ENCODE results near the gene SMARCD2. TPM values are rescaled to one million over a fixed set of nuclear protein-coding genes. Genes with fewer than 3 reads are reported as not detected.
"Not testable (repeated sequence)": the region's sequence is repeated elsewhere in the genome, so short reads cannot be mapped to it uniquely, and the experiment has no call there.

The SMARCD2 gene
- polyA plus RNA-seq (2012; ENCODE audit: missing spikeins): 47.5 TPM

- TF ChIP-seq POLR2AphosphoS5 (IDR thresholded peaks at IDR 0.05; ENCODE audit: low read depth, low read length): peak; percentile 62
- peak; percentile 87; the same call in 1 of the 2 replicates for TF ChIP-seq POLR2A (IDR thresholded peaks at IDR 0.05; ENCODE audit: low read depth, low read length)
- TF ChIP-seq TAF1 (IDR thresholded peaks at IDR 0.05; ENCODE audit: borderline replicate concordance, low read depth, low read length): peak; percentile 80
- FAIRE-seq (peak; percentile 94), DNase-seq (ENCODE audit: insufficient read length) (peak; percentile 89)
Measured at GRCh38 chr17:63842540-63843386, at the start of gene SMARCD2. SMARCD2 (minus strand) TSS chr17:63842685; CDS start chr17:63842674, 11 bp downstream.

GRCh38 chr17:63889026-63889848, 46.8 kb upstream of the SMARCD2 start:
- not testable (repeated sequence) for FAIRE-seq

GRCh38 chr17:63885119-63885518, 42.6 kb upstream of the SMARCD2 start:
- not testable (repeated sequence) for FAIRE-seq; DNase-seq (ENCODE audit: insufficient read length)

More at GRCh38 chr17:63889026-63889848, 46.8 kb upstream of the SMARCD2 start:
- DNase-seq (ENCODE audit: insufficient read length): not testable (repeated sequence)

- not testable (repeated sequence) for FAIRE-seq; DNase-seq (ENCODE audit: insufficient read length)
Measured at GRCh38 chr17:63882626-63883126, 40.2 kb upstream of the SMARCD2 start.

GRCh38 chr17:63881935-63882601, 39.6 kb upstream of the SMARCD2 start, which contains the start of gene GH2:
GH2 (minus strand) TSS chr17:63881944; CDS start chr17:63881801, 143 bp downstream.
- peak; percentile 72 for DNase-seq (ENCODE audit: insufficient read length)
- TF ChIP-seq POLR2A (IDR thresholded peaks at IDR 0.05; ENCODE audit: low read depth, low read length) (no peak), POLR2AphosphoS5 (IDR thresholded peaks at IDR 0.05; ENCODE audit: low read depth, low read length) (no peak), TAF1 (IDR thresholded peaks at IDR 0.05; ENCODE audit: borderline replicate concordance, low read depth, low read length) (no peak)
- FAIRE-seq: no peak

GRCh38 chr17:63881337-63881736, 38.9 kb upstream of the SMARCD2 start:
- FAIRE-seq; DNase-seq (ENCODE audit: insufficient read length): not testable (repeated sequence)

GRCh38 chr17:63880706-63881105, 38.2 kb upstream of the SMARCD2 start:
- no peak for FAIRE-seq
- no peak for DNase-seq (ENCODE audit: insufficient read length)
- TF ChIP-seq TAF1 (IDR thresholded peaks at IDR 0.05; ENCODE audit: borderline replicate concordance, low read depth, low read length): no peak
- TF ChIP-seq POLR2A (IDR thresholded peaks at IDR 0.05; ENCODE audit: low read depth, low read length): no peak
- no peak for TF ChIP-seq POLR2AphosphoS5 (IDR thresholded peaks at IDR 0.05; ENCODE audit: low read depth, low read length)

- DNase-seq (ENCODE audit: insufficient read length); FAIRE-seq: not testable (repeated sequence)
Measured at GRCh38 chr17:63878413-63878812, 35.9 kb upstream of the SMARCD2 start.

- FAIRE-seq; DNase-seq (ENCODE audit: insufficient read length): not testable (repeated sequence)
Measured at GRCh38 chr17:63874693-63875092, 32.2 kb upstream of the SMARCD2 start.

GRCh38 chr17:63874061-63874626, 31.7 kb upstream of the SMARCD2 start:
- DNase-seq (ENCODE audit: insufficient read length); FAIRE-seq: not testable (repeated sequence)

GRCh38 chr17:63873577-63873976, 31.1 kb upstream of the SMARCD2 start, which contains the start of gene CSH2:
CSH2 (minus strand) TSS chr17:63873677; CDS start chr17:63873614, 63 bp downstream.
- not testable (repeated sequence) for DNase-seq (ENCODE audit: insufficient read length); FAIRE-seq

- DNase-seq (ENCODE audit: insufficient read length); FAIRE-seq: not testable (repeated sequence)
Measured at GRCh38 chr17:63871646-63872365, 29.3 kb upstream of the SMARCD2 start.

- FAIRE-seq; DNase-seq (ENCODE audit: insufficient read length): not testable (repeated sequence)
Measured at GRCh38 chr17:63870292-63870665, 27.8 kb upstream of the SMARCD2 start.

GRCh38 chr17:63869491-63870291, 27.2 kb upstream of the SMARCD2 start:
- DNase-seq (ENCODE audit: insufficient read length); FAIRE-seq: not testable (repeated sequence)

- FAIRE-seq: not testable (repeated sequence)
Measured at GRCh38 chr17:63866625-63867024, 24.1 kb upstream of the SMARCD2 start.

More at GRCh38 chr17:63866625-63867024, 24.1 kb upstream of the SMARCD2 start:
- DNase-seq (ENCODE audit: insufficient read length): not testable (repeated sequence)

Measured in GM12892 (cell line).